GM21717 (cell line): Measurements from ENCODE around the gene TFG.

Experiments
- ATAC-seq: cut with Tn5 transposase; IDR thresholded peaks from one replicate; pipeline ENCODE4 v1.9.1; 2021; ENCODE audit warnings: mild to moderate bottlenecking, moderate library complexity; ENCODE audit not compliant: unreplicated experiment

Gene TFG

GRCh38 chr3:100789579-100789978, 80.3 kb downstream of the TFG start:
- ATAC-seq: no peak

GRCh38 chr3:100796556-100796955, 87.3 kb downstream of the TFG start:
- no peak for ATAC-seq

GRCh38 chr3:100798012-100798411, 88.7 kb downstream of the TFG start:
- ATAC-seq: no peak
